HG03575 (cell line): ENCODE results near the gene NCAM1.

Experiments
- ATAC-seq: cut with Tn5 transposase; IDR thresholded peaks from one replicate; pipeline ENCODE4 v1.9.1; 2021; ENCODE audit not compliant: unreplicated experiment, insufficient number of reproducible peaks, low FRiP score; ENCODE audit errors: extremely low read depth

The NCAM1 gene

DNA sequence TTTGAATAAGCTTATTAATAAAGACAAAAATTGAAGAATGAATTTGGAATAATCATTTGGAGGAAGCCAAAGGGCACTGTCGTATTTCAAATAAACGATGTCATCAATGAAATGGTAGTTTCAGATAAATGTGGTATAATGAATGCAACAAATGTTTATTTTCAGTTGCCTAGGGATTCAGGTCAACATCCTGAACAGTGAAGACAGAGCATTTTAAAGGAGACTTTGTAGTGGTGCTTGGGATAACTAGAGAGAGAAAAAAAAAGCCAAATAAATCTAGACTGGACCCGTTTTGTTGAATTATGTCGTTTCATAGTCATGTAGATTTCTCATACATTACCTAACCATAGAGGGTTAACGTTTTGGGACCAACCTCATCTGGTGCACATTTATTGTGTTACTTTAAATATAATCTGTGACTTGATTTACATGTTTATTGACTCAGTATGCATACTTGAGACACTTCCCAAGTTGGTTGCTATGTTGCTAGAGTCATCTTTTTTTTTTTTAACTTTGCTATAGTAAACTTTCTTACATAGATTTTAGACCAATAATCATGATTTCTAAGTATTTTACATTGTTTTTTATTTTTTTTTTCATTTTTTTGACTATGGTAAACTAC is 111.1 kb downstream of the NCAM1 start:
- ATAC-seq = no peak

- ATAC-seq = no peak
These were observed 112.2 kb downstream of the NCAM1 start for GRCh38 chr11:113073290-113073953.

DNA sequence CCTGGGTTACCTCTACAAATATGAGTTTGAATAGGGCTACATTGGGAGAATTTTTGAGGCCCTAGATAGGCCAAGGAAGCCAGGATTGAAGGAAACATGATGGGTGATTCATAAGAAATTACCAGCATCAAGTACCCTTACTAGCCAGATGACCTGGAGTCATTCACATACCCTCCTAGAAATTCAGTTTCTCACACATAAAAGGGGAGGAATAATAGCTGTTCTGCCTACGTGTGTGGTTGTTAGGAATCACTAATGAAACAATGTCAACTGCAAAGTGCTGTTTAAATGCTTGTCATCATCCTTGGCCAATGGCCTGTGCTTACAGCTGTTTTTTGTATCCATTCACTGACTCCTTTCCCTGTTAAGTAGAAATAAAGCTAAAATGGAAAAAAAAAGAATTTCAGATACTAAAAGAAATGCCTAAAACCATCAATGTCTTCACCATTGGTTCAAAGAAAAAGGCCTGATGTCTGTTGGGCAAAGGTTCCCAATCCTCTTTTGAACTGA is 114.4 kb downstream of the NCAM1 start:
- no peak for ATAC-seq

DNA sequence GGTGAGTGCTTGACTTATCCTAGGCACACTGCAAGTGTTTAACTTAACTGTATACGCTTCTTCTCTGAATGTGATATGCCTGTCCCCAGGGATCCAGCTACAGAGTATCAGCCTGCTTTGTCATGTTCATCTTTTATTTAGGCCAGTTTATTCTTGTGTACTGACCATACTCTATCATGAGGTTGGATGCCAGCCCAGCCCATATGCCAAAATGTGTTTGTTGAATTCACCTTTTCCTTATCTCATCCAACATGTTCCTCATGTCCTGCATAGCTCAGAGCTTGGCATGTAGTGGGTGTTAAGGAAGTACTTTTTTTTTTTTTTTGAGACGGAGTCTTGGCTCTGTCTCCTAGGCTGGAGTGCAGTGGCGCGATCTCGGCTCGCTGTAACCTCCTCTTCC is 116.2 kb downstream of the NCAM1 start:
- ATAC-seq = no peak

DNA sequence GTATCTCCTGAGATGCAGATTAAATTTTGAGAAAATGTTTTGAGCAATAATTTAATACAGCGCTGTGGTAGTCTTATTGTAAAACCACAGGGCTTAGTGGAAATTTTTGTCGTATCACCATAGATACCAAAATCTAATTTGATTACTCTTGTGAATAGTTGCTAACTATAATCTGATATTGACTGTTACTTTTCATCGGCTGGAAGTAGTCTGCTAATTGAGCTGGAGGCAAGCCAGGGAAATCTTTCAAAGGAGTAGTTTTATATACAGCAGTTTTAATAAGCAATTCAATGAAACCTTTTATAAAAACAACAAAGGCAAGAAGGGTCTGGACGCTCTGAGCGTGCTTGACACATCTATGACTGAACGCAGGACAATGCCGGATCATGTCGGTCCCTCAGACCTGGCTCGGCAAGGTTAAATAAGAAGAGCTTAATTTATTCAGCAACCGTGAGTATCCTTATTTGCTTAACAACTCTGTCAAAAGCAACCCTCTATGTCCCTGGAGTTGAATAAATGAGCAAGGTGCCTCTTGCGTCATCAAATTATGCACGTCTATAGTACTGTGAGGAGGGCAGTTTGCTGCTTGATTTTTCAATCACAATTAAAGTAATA is 121.2 kb downstream of the NCAM1 start:
- ATAC-seq = no peak

DNA sequence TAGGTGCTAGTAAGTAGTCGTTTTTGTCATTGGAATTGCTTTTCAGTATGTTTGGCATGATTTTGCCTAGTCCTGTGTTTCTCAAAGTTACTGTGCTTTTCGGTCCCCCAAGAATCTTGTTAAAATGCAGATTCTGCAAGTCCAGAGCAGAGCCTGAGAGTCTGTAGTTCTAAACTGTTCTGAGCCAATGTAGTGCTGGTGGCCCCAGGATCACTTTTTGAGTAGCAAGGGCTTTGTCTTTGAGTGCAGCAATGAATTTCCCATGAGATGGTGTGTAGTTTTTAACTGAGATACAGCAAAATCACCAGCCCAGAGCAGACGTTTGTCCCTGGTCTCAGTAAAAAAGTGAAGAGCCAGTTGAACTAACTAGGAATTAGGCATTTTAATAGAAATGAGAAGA is 122.4 kb downstream of the NCAM1 start:
- ATAC-seq = no peak

GRCh38 chr11:113084297-113084696 is 123.1 kb downstream of the NCAM1 start:
- no peak for ATAC-seq

DNA sequence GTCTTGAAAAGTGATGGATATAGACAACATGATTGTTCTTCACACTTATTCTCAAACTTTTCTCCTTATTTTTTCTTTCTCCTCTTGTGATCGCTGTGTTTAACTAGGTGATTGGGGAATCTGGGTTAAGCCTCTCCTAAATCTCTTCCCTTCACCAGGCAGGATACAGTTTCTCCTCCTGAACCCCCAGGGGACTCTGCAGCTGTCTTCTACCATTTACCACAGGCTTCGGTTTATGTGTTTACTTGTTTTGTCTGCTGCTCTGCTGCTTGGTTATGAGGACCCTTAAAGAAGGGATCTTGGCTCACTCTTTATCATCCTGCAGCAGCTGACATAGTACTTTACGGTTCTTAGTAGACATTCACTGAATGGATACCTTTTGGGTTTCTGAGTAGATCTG is 124.2 kb downstream of the NCAM1 start:
- no peak for ATAC-seq

DNA sequence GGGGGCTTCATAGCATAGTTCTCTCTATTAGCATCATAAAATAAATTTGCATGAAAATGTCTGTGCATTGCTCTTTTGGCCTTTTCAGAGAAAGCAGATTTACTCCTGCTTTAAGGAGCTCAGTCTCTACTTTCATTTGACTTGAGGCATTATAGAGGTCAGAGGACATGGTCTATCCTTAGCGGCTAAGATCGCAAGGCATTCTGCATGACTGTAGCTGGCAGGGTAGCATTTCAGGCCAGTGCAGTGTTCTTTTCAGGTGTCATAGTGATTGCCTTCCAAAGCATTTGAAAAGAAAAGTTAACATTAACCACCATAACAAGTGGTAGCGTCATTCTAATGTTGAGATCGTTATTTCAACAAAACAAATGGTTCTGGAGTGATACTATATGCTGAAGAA is 126.5 kb downstream of the NCAM1 start:
- no peak for ATAC-seq

DNA sequence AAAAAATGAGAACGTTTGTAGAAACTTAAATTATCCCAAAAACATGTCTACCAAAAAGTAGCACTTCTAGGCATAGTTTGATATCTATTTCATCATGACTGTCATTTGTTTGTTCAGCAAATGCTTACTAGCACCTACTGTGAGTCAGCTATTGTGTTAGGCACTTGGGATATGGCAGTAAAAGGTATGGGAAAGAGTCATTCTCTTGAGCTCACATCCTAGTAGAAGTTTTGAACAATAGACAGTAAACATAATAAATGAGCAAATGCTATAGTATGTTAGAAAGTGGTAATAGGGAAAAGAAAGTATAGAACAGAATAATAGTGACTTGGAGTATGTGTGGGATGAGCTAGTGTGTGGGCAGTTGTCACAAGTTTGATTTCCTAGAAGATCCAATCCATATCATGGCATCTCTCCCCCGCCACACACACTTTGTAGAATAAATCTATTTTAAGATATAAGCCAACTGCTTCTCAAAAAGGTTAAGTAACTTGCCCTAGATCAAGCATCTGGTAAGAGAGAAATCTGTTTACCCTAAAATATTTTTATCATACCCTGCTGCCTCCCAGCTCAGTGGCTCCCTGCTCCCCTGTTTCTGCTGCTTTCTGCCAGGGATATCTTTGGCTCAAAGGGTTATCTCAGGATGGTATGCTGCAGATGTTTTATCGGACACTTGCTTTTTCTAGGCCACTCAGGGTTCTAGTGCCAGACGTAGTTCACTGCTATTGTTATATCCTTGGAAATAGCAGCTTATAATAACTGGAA is 129.7 kb downstream of the NCAM1 start:
- ATAC-seq = no peak

GRCh38 chr11:113091481-113091780 is 130.2 kb downstream of the NCAM1 start:
- no peak for ATAC-seq

GRCh38 chr11:113096648-113097047 is 135.4 kb downstream of the NCAM1 start:
- no peak for ATAC-seq

GRCh38 chr11:113103932-113104690 is 142.9 kb downstream of the NCAM1 start:
- no peak for ATAC-seq

DNA sequence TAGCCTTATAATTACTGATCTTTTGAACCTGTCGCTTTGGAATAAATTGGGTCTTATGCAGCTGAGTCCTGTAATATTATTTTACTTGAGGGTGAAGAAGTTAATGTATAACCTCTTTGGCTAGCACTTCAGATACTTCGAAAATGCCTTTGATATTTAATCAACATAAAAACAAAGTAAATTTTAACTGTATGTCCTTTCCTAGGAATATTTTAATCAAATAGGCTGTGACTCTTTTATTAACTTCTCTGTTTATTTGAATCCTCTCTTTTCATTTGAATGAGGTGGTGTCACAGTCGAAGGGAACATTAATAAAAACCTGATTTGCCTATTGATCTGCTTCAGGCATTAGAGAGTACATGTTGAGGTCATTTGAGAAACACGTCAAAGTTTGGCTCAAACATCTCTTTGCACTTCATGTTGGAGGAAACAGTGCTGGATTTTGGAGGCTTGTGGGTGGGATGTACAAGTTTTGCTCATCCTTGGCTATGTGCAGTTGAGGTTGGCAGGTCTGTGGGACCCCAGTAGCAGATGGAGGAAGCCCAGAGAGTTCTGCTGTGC is 143.6 kb downstream of the NCAM1 start:
- ATAC-seq = no peak

DNA sequence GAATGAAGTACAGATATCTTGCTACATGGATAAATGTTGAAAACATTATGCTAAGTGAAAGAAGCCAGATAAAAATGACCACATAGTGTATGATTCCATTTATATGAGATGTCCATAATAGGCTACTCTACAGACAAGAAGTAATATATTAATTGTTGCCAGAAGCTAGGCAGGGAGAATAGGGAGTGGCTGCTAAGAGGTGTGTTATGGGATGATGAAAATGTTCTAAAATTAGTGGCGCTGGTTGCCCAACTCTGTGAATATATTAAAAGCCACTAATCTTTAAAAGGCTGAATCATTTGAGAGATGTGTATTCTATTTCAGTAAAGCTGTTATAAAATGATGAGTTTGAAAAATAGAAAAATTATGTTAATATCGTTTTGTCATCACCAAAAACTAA is 144.4 kb downstream of the NCAM1 start:
- ATAC-seq = no peak

GRCh38 chr11:113106507-113106906 is 145.3 kb downstream of the NCAM1 start:
- no peak for ATAC-seq

DNA sequence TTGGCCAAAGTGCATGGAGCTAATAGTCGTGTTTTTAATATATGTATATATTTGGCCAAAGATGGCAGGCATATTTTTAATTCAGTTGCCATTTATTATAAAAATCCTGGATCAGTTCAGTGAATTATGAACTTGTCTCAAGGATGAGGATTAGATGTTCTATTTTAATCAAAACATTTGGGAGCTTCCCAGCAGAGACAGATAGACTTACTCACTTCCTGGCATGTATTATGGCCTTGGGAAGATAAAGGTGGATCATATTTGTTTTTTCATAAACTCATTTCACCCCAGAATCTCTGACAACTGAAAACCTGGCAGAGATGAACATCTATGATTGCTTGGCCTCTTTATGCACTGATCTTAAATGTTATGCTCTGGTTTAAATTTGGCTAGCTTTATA is 148.8 kb downstream of the NCAM1 start:
- ATAC-seq = no peak

GRCh38 chr11:113111156-113111555 is 149.9 kb downstream of the NCAM1 start:
- ATAC-seq = no peak

GRCh38 chr11:113112307-113112706 is 151.1 kb downstream of the NCAM1 start:
- no peak for ATAC-seq
